Astrocyte (in vitro differentiated cells and primary cell): ENCODE measurements around the gene KNSTRN.
A peak's percentile ranks its signal among the peaks of the same experiment; 100 is the strongest.

Experiments used
- EZH2 ChIP-seq: IDR thresholded peaks from 2 replicates; pipeline ENCODE4 v1.6.1; 2012; ENCODE audit warnings: mild to moderate bottlenecking, low read length, inconsistent platforms; ENCODE audit not compliant: insufficient read depth
- TF ChIP-seq, protein P1 (sequence below): IDR thresholded peaks from 2 replicates; pipeline ENCODE4 v1.5.1; 2011; ENCODE audit warnings: low read depth, mild to moderate bottlenecking, inconsistent platforms, low read length, moderate library complexity; ENCODE audit not compliant: insufficient read depth

DNA sequence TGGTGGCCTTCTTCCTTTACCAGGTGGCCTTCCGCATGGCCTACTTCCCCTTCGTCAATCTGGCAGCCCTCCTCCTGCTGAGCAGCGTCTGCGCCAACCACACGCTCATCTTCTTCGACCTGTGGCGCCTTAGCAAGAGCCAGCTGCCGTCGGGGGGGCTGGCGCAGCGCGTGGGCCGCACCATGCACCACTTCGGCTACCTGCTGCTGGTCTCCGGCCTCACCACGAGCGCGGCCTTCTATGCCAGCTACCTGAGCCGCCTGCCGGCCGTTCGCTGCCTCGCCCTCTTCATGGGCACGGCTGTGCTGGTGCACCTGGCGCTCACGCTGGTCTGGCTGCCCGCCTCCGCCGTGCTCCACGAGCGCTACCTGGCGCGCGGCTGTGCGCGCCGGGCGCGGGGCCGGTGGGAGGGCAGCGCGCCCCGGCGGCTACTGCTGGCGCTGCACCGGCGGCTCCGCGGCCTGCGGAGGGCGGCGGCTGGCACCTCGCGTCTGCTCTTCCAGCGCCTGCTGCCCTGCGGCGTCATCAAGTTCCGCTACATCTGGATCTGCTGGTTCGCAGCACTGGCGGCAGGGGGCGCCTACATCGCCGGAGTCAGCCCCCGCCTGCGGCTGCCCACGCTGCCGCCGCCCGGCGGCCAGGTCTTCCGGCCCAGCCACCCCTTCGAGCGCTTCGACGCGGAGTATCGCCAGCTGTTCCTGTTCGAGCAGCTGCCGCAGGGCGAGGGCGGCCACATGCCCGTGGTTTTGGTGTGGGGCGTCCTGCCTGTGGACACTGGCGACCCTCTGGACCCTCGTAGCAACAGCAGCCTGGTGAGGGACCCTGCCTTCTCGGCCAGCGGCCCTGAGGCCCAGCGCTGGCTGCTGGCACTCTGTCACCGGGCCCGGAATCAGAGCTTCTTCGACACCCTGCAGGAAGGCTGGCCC is 14.6 kb upstream of the KNSTRN start:
- TF ChIP-seq, protein P1, sequence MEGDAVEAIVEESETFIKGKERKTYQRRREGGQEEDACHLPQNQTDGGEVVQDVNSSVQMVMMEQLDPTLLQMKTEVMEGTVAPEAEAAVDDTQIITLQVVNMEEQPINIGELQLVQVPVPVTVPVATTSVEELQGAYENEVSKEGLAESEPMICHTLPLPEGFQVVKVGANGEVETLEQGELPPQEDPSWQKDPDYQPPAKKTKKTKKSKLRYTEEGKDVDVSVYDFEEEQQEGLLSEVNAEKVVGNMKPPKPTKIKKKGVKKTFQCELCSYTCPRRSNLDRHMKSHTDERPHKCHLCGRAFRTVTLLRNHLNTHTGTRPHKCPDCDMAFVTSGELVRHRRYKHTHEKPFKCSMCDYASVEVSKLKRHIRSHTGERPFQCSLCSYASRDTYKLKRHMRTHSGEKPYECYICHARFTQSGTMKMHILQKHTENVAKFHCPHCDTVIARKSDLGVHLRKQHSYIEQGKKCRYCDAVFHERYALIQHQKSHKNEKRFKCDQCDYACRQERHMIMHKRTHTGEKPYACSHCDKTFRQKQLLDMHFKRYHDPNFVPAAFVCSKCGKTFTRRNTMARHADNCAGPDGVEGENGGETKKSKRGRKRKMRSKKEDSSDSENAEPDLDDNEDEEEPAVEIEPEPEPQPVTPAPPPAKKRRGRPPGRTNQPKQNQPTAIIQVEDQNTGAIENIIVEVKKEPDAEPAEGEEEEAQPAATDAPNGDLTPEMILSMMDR = peak; percentile 48
- no peak for TF ChIP-seq EZH2
